M059J (cell line): ENCODE data around the gene KRT85. TPM values are rescaled to one million over a fixed set of nuclear protein-coding genes. Genes with fewer than 3 reads are reported as not detected.

Experiments
- DNase-seq: peaks from one replicate; pipeline ENCODE4 v3.0.0-alpha.2; 2012; ENCODE audit warnings: low read depth
- total RNA-seq: library from RNA; depleted of rRNA; stranded (reverse); fragments of >200 nt; shearing (Covaris generic); gene quantifications from 2 replicates; pipeline ENCODE4 v1.2.3, GENCODE V29; 2014

KRT85 gene
- total RNA-seq, 1 experiment from 2014 or later = not detected

- no peak for DNase-seq
Measured at GRCh38 chr12:52395761-52396434, 28.6 kb upstream of the KRT85 start.

GRCh38 chr12:52394836-52395405 is 27.6 kb upstream of the KRT85 start:
- no peak for DNase-seq

GRCh38 chr12:52392465-52393007 is 25.3 kb upstream of the KRT85 start:
- DNase-seq = no peak

GRCh38 chr12:52391618-52392002 is 24.3 kb upstream of the KRT85 start:
- peak; percentile 29 for DNase-seq

GRCh38 chr12:52390739-52391617 is 23.7 kb upstream of the KRT85 start:
- peak; percentile 23 for DNase-seq

- DNase-seq = no peak
Measured at GRCh38 chr12:52389313-52390207, 22.3 kb upstream of the KRT85 start.

- DNase-seq = no peak
Measured at GRCh38 chr12:52387859-52388258, 20.6 kb upstream of the KRT85 start.

- no peak for DNase-seq
Measured at GRCh38 chr12:52385226-52385702, 18.0 kb upstream of the KRT85 start, which contains the start of gene KRT84. Gene KRT84 (minus strand): TSS chr12:52385652. CDS start chr12:52385585, 67 bp downstream.

GRCh38 chr12:52383331-52383730 is 16.1 kb upstream of the KRT85 start:
- DNase-seq = no peak

- no peak for DNase-seq
Measured at GRCh38 chr12:52382854-52383253, 15.6 kb upstream of the KRT85 start.

GRCh38 chr12:52381206-52381605 is 13.9 kb upstream of the KRT85 start:
- no peak for DNase-seq

- DNase-seq = peak; percentile 48
Measured at GRCh38 chr12:52380271-52380694, 13.0 kb upstream of the KRT85 start.

- no peak for DNase-seq
Measured at GRCh38 chr12:52379536-52379935, 12.3 kb upstream of the KRT85 start.

- DNase-seq = no peak
Measured at GRCh38 chr12:52378091-52378490, 10.8 kb upstream of the KRT85 start.

- DNase-seq = no peak
Measured at GRCh38 chr12:52377266-52377665, 10.0 kb upstream of the KRT85 start.

- DNase-seq = peak; percentile 75
Measured at GRCh38 chr12:52372216-52373154, 5.2 kb upstream of the KRT85 start.

GRCh38 chr12:52371716-52372115 is 4.4 kb upstream of the KRT85 start:
- no peak for DNase-seq

- DNase-seq = peak; percentile 42
Measured at GRCh38 chr12:52370926-52371608, 3.8 kb upstream of the KRT85 start.

- no peak for DNase-seq
Measured at GRCh38 chr12:52369809-52370208, 2.5 kb upstream of the KRT85 start.
